K562 (cell line): ENCODE results near the gene ORMDL3. TPM values are rescaled to one million over a fixed set of nuclear protein-coding genes. Genes with fewer than 3 reads are reported as not detected.

Source experiments
- BCL6 ChIP-seq: fragments of 250-450 bp; sonication (Bioruptor Pico); IDR thresholded peaks from 2 replicates; pipeline ENCODE4 v1.4.0; 2020
- DMBX1 ChIP-seq: fragments of 250-450 bp; sonication (Bioruptor Pico); IDR thresholded peaks from 2 replicates; pipeline ENCODE4 v1.8.0; 2022; ENCODE audit warnings: inconsistent platforms, mild to moderate bottlenecking, moderate library complexity, borderline replicate concordance
- EP400 ChIP-seq: fragments of 450-650 bp; IDR thresholded peaks from 2 replicates; pipeline ENCODE4 v1.6.1; 2017; ENCODE audit warnings: antibody characterized with exemption, mild to moderate bottlenecking, moderate library complexity
- ETV6 ChIP-seq, 3 experiments: fragments of 150-350 bp in 1 of 3; sonication (generic) in 1 of 3; formaldehyde crosslinking in 1 of 3; IDR thresholded peaks; 2 replicates each; pipeline versions ENCODE4 v1.6.1 to v1.8.0; 2014 to 2022; ENCODE audit warnings: borderline replicate concordance in 2 of 3, low read depth in 2 of 3, antibody characterized with exemption in 1 of 3, low read length in 1 of 3, mild to moderate bottlenecking in 1 of 3, missing genetic modification reagents in 1 of 3
- FUS ChIP-seq: fragments of 200-400 bp; formaldehyde crosslinking; optimal IDR thresholded peaks from 2 replicates; pipeline ENCODE3; 2017; ENCODE audit warnings: low read depth, low read length
- NUFIP1 ChIP-seq: fragments of 450-650 bp; IDR thresholded peaks from 2 replicates; pipeline ENCODE4 v1.6.1; 2018; ENCODE audit not compliant: partially characterized antibody
- POLR2B ChIP-seq: fragments of 450-650 bp; IDR thresholded peaks from 2 replicates; pipeline ENCODE4 v1.6.1; 2018; ENCODE audit warnings: low read depth; ENCODE audit not compliant: partially characterized antibody
- SIN3B ChIP-seq: fragments of 450-650 bp; IDR thresholded peaks from 2 replicates; pipeline ENCODE4 v1.6.1; 2017; ENCODE audit warnings: low read depth, mild to moderate bottlenecking, moderate library complexity
- TOE1 ChIP-seq, 2 experiments: fragments of 450-650 bp in 1 of 2; sonication (generic) in 1 of 2; formaldehyde crosslinking in 1 of 2; IDR thresholded peaks; 2 replicates each; pipeline versions ENCODE4 v1.7.1 to v1.8.0; 2016 to 2022; ENCODE audit warnings: borderline replicate concordance in 2 of 2, mild to moderate bottlenecking in 2 of 2, antibody characterized with exemption in 1 of 2, inconsistent platforms in 1 of 2, low read depth in 1 of 2, missing genetic modification reagents in 1 of 2, moderate library complexity in 1 of 2
- ZNF232 ChIP-seq: sonication (generic); formaldehyde crosslinking; IDR thresholded peaks from 2 replicates; pipeline ENCODE4 v1.8.0; 2022; ENCODE audit warnings: mild to moderate bottlenecking, missing genetic modification reagents
- ZNF668 ChIP-seq: fragments of 250-450 bp; sonication (Bioruptor Pico); IDR thresholded peaks from 2 replicates; pipeline ENCODE4 v1.8.0; 2022; ENCODE audit warnings: mild to moderate bottlenecking, inconsistent platforms
- polyA plus RNA-seq, 8 experiments: library from polyadenylated mRNA; depleted of rRNA in 4 of 8; stranded (reverse) in 5 of 8; unstranded in 3 of 8; fragments of >200 nt; fragmentation: Nextera tagmentation in 2 of 8; fragmentation: Illumina TruSeq in 1 of 8; extraction: Ambion mirVana in 2 of 8; extraction: Trizol in 1 of 8; gene quantifications; 2 replicates each; pipeline versions ENCODE4 v1.2.1 to v1.2.3, GENCODE V29; 2011 to 2014; ENCODE audit warnings: inconsistent platforms in 1 of 8, missing spikeins in 1 of 8
- total RNA-seq, 7 experiments: library from RNA; depleted of rRNA in 6 of 7; stranded (reverse); fragments of >200 nt in 6 of 7; fragmentation: Illumina TruSeq in 2 of 7; extraction: Trizol in 2 of 7; gene quantifications; 2 replicates each; pipeline versions ENCODE4 v1.2.1 to v1.2.3, GENCODE V29; 2011 to 2021; ENCODE audit warnings: low replicate concordance in 1 of 7
- TF ChIP-seq, protein P1 (sequence below), 2 experiments: IDR thresholded peaks; 2 replicates each; pipeline ENCODE4 v1.6.1; 2011; ENCODE audit warnings: borderline replicate concordance in 1 of 2, control low read depth in 1 of 2, low read depth in 1 of 2, low read length in 1 of 2, mild to moderate bottlenecking in 1 of 2, mixed read lengths in 1 of 2, moderate library complexity in 1 of 2; ENCODE audit not compliant: insufficient read depth in 1 of 2, insufficient read length in 1 of 2, poor library complexity in 1 of 2, severe bottlenecking in 1 of 2; ENCODE audit errors: extremely low read depth in 1 of 2
- TF ChIP-seq, protein P2 (sequence below): sonication (generic); formaldehyde crosslinking; IDR thresholded peaks from 2 replicates; pipeline ENCODE4 v1.8.0; 2022; ENCODE audit warnings: missing genetic modification reagents, mild to moderate bottlenecking, moderate library complexity, borderline replicate concordance
- TF ChIP-seq, protein P3 (sequence below): fragments of 250-450 bp; sonication (Bioruptor Pico); IDR thresholded peaks from 2 replicates; pipeline ENCODE4 v1.6.1; 2021; ENCODE audit warnings: mild to moderate bottlenecking
- TF ChIP-seq, protein P4 (sequence below): IDR thresholded peaks from 2 replicates; pipeline ENCODE4 v1.6.1; 2011; ENCODE audit not compliant: insufficient read length; ENCODE audit errors: extremely low read depth
- TF ChIP-seq, protein P5 (sequence below): sonication (generic); formaldehyde crosslinking; IDR thresholded peaks from 2 replicates; pipeline ENCODE4 v1.8.0; 2022; ENCODE audit warnings: missing genetic modification reagents, mild to moderate bottlenecking, borderline replicate concordance

ORMDL3 gene
- total and polyA plus RNA-seq, 9 of the 15 experiments (the other 6 are each of a cell fraction or from before 2014, with no cell fraction given), result 2.7 to 57.4 (median 27.1) TPM

DNA sequence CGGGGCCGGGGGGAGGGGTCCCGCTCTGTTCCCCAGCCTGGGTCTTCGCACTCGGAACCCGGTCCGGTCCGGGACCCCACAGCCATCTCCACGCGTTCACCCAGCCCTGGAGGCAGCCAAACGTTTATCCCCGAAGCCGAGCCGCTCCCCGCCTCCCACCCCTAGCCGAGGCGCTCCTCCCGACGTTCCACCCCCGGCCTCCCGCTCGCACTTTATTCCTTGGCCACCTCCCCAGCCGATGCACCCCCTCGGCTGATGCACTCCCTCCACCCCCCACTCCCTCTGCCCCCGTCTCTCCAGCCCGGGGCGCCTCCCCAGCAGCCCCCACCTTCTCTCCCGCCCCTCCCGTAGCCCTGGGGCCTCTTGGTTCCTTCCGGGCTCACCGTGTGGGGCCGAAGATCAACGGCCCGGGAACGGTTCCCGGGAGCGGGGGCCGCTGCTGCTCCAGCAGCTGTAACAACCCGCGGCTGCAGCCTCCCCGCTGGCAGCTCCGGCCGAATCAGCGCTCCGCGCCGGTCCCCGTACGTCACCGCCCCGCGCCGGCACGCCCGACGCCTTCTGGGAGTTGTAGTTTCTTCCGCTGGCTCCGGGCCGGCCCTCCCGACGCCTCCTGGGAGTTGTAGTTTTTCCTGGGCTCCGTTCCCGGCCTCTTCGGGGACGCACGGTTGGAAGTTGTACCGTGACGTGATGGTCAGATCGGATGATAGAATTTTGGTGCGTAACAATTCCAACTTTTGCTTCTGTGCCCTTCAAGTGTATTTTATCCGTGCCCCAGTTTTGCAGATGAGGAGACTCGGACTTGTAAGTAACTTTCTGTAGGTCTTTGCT, at the start of gene ORMDL3, which contains the start of gene LRRC3C (continued):
- TF ChIP-seq DMBX1 (CRISPR knock-in tag) (peak; percentile 87; the same call in 1 of the 2 replicates), ZNF668 (0 out of 2 replicates have a peak, but pooled peaks have one; percentile 43), FUS (no peak), TOE1 (IDR thresholded peaks at IDR 0.05; ENCODE audit: borderline replicate concordance) (no peak), TOE1 (CRISPR knock-in tag; IDR thresholded peaks at IDR 0.05; ENCODE audit: borderline replicate concordance, low read depth) (no peak), SIN3B (peak; percentile 55), BCL6 (CRISPR knock-in tag) (no peak), POLR2B (peak; percentile 49), EP400 (0 out of 2 replicates have a peak, but pooled peaks have one; percentile 26), ZNF232 (CRISPR knock-in tag) (no peak), ETV6 (IDR thresholded peaks at IDR 0.05; ENCODE audit: borderline replicate concordance in 1 of 2, low read depth in 2 of 2, low read length in 1 of 2) (no peak), ETV6 (CRISPR knock-in tag; IDR thresholded peaks at IDR 0.05; ENCODE audit: borderline replicate concordance) (no peak), NUFIP1 (no peak)
- TF ChIP-seq, protein P1, sequence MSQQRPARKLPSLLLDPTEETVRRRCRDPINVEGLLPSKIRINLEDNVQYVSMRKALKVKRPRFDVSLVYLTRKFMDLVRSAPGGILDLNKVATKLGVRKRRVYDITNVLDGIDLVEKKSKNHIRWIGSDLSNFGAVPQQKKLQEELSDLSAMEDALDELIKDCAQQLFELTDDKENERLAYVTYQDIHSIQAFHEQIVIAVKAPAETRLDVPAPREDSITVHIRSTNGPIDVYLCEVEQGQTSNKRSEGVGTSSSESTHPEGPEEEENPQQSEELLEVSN (IDR thresholded peaks at IDR 0.05; ENCODE audit: borderline replicate concordance in 1 of 2, extremely low read depth in 1 of 2, insufficient read depth in 1 of 2, insufficient read length in 1 of 2, low read depth in 1 of 2, low read length in 1 of 2, poor library complexity in 1 of 2, severe bottlenecking in 1 of 2), result no peak
- TF ChIP-seq, protein P2, sequence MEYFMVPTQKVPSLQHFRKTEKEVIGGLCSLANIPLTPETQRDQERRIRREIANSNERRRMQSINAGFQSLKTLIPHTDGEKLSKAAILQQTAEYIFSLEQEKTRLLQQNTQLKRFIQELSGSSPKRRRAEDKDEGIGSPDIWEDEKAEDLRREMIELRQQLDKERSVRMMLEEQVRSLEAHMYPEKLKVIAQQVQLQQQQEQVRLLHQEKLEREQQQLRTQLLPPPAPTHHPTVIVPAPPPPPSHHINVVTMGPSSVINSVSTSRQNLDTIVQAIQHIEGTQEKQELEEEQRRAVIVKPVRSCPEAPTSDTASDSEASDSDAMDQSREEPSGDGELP (CRISPR knock-in tag), result peak; percentile 94
- TF ChIP-seq, protein P3, sequence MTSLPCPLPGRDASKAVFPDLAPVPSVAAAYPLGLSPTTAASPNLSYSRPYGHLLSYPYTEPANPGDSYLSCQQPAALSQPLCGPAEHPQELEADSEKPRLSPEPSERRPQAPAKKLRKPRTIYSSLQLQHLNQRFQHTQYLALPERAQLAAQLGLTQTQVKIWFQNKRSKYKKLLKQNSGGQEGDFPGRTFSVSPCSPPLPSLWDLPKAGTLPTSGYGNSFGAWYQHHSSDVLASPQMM (CRISPR knock-in tag), result no peak
- TF ChIP-seq, protein P4, sequence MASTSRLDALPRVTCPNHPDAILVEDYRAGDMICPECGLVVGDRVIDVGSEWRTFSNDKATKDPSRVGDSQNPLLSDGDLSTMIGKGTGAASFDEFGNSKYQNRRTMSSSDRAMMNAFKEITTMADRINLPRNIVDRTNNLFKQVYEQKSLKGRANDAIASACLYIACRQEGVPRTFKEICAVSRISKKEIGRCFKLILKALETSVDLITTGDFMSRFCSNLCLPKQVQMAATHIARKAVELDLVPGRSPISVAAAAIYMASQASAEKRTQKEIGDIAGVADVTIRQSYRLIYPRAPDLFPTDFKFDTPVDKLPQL, result no peak
- TF ChIP-seq, protein P5, sequence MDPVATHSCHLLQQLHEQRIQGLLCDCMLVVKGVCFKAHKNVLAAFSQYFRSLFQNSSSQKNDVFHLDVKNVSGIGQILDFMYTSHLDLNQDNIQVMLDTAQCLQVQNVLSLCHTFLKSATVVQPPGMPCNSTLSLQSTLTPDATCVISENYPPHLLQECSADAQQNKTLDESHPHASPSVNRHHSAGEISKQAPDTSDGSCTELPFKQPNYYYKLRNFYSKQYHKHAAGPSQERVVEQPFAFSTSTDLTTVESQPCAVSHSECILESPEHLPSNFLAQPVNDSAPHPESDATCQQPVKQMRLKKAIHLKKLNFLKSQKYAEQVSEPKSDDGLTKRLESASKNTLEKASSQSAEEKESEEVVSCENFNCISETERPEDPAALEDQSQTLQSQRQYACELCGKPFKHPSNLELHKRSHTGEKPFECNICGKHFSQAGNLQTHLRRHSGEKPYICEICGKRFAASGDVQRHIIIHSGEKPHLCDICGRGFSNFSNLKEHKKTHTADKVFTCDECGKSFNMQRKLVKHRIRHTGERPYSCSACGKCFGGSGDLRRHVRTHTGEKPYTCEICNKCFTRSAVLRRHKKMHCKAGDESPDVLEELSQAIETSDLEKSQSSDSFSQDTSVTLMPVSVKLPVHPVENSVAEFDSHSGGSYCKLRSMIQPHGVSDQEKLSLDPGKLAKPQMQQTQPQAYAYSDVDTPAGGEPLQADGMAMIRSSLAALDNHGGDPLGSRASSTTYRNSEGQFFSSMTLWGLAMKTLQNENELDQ (CRISPR knock-in tag), result no peak
